Tibial nerve (tissue), 4 donors: ENCODE results near the gene AGPAT3.

Experiments
- EP300 ChIP-seq, 2 donors: sonication (generic); formaldehyde crosslinking; IDR thresholded peaks; one replicate each; pipeline ENCODE4 v1.6.1; 2017; ENCODE audit warnings: antibody characterized with exemption in 2 of 2, mild to moderate bottlenecking in 1 of 2
- POLR2A ChIP-seq, 2 donors: fragments of 450-650 bp; IDR thresholded peaks; one replicate each; pipeline ENCODE4 v1.6.1; 2017; ENCODE audit warnings: antibody characterized with exemption in 2 of 2, mild to moderate bottlenecking in 2 of 2, moderate library complexity in 2 of 2
- TF ChIP-seq, protein P1 (sequence below), 5 experiments: fragments of 200-600 bp in 3 of 5; fragments of 450-650 bp in 2 of 5; sonication (generic) in 3 of 5; IDR thresholded peaks; one replicate each; pipeline ENCODE4 v1.5.1; 2016 to 2019; ENCODE audit warnings: antibody characterized with exemption in 5 of 5, mild to moderate bottlenecking in 3 of 5, moderate library complexity in 2 of 5

DNA sequence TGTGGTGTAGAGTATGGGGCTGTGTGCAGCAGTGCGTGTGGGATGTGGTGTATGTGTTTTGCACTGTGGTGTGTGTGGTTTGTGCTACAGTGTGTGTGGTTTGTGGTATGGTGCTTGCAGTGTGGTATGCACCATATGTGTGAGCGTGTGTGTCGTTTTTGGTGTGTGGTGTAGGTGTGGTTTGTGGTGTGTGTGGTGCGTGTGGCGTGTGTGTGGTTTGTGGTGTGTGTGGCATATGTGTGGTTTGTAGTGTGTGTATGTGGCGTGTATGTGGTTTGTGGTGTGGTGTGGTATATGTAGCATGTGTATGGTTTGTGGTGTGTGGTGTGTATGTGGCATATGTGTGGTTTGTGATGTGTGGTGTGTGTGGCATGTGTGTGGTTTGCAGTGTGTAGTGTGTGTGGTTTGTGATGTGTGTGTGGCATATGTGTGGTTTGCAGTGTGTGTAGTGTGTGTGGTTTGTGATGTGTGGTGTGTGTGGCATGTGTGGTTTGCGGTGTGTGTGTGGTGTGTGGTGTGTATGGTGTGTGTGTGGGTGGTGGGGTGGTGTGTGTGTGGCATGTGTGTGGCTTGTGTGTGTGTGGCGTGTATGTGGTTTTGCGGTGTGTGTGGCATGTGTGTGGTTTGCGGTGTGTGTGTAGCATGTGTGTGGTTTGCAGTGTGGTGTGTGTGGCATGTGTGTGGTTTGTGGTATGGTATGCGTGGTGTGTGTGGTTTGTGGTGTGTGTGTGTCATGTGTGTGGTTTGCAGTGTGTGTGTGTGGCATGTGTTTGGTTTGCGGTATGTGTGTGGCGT, 93.5 kb downstream of the AGPAT3 start:
- TF ChIP-seq, protein P1, sequence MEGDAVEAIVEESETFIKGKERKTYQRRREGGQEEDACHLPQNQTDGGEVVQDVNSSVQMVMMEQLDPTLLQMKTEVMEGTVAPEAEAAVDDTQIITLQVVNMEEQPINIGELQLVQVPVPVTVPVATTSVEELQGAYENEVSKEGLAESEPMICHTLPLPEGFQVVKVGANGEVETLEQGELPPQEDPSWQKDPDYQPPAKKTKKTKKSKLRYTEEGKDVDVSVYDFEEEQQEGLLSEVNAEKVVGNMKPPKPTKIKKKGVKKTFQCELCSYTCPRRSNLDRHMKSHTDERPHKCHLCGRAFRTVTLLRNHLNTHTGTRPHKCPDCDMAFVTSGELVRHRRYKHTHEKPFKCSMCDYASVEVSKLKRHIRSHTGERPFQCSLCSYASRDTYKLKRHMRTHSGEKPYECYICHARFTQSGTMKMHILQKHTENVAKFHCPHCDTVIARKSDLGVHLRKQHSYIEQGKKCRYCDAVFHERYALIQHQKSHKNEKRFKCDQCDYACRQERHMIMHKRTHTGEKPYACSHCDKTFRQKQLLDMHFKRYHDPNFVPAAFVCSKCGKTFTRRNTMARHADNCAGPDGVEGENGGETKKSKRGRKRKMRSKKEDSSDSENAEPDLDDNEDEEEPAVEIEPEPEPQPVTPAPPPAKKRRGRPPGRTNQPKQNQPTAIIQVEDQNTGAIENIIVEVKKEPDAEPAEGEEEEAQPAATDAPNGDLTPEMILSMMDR (IDR thresholded peaks at IDR 0.05): no peak
- no peak for TF ChIP-seq EP300 (IDR thresholded peaks at IDR 0.05)
- no peak for TF ChIP-seq POLR2A (IDR thresholded peaks at IDR 0.05)
